Brain microvascular endothelial cell (primary cell): Measurements from ENCODE around the gene SNX24.

Experiments
- DNase-seq: peaks from one replicate; pipeline ENCODE4 v3.0.0-alpha.2; 2020
- H3K27ac ChIP-seq: fragments of 250-450 bp; sonication (Bioruptor Pico); 2 replicates; pipeline ENCODE4 v1.5.1; 2020; ENCODE audit warnings: mild to moderate bottlenecking, moderate library complexity
- H3K27me3 ChIP-seq: fragments of 250-450 bp; sonication (Bioruptor Pico); replicated peaks from 2 replicates; pipeline ENCODE4 v1.5.1; 2020; ENCODE audit warnings: mild to moderate bottlenecking
- H3K36me3 ChIP-seq: fragments of 250-450 bp; sonication (Bioruptor Pico); replicated peaks from 2 replicates; pipeline ENCODE4 v1.5.1; 2020; ENCODE audit warnings: mild to moderate bottlenecking
- H3K4me3 ChIP-seq: 2 replicates; pipeline ENCODE4 v1.5.1; 2011; ENCODE audit warnings: low read depth, mild to moderate bottlenecking, control low read depth, low read length, moderate library complexity
- in situ Hi-C: cut with HindIII; loops from 2 replicates; pipeline ENCODE4 v1.10.0; 2017; ENCODE audit warnings: low sequenced_read_pairs, low pct_ligation_motif_present
- TF ChIP-seq, protein P1 (sequence below): IDR thresholded peaks from 2 replicates; pipeline ENCODE4 v1.5.1; 2011; ENCODE audit warnings: low read depth, mild to moderate bottlenecking, moderate library complexity, low read length, control low read depth, inconsistent platforms; ENCODE audit errors: missing control alignments

Gene SNX24

DNA sequence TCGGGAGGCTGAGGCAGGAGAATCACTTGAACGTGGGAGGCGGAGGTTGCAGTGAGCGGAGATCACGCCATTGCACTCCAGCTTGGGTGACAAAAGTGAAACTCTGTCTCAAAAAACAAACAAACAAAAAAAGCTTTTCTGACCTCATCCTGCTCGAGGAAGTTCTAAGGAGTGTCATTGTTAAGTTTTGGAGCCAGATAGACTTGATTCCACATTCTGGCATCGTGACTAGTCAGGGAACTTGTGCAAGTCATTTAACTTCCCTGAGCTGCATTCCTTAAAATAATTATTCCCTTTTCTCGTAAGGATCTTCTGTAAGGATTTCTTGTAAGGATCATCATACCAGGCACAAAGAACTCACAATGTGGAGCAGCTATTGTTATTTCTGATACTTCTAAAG lies 26.2 kb downstream of the SNX24 start:
- H3K4me3 ChIP-seq, result no peak overlapping the region
- TF ChIP-seq, protein P1, sequence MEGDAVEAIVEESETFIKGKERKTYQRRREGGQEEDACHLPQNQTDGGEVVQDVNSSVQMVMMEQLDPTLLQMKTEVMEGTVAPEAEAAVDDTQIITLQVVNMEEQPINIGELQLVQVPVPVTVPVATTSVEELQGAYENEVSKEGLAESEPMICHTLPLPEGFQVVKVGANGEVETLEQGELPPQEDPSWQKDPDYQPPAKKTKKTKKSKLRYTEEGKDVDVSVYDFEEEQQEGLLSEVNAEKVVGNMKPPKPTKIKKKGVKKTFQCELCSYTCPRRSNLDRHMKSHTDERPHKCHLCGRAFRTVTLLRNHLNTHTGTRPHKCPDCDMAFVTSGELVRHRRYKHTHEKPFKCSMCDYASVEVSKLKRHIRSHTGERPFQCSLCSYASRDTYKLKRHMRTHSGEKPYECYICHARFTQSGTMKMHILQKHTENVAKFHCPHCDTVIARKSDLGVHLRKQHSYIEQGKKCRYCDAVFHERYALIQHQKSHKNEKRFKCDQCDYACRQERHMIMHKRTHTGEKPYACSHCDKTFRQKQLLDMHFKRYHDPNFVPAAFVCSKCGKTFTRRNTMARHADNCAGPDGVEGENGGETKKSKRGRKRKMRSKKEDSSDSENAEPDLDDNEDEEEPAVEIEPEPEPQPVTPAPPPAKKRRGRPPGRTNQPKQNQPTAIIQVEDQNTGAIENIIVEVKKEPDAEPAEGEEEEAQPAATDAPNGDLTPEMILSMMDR, result no peak
- H3K27me3 ChIP-seq, result no peaks in the 10 kb centered on the region
- no peak for DNase-seq
- no peak overlapping the region for H3K27ac ChIP-seq
- in situ Hi-C loops, result no loop called here
- no peaks in the 10 kb centered on the region for H3K36me3 ChIP-seq

DNA sequence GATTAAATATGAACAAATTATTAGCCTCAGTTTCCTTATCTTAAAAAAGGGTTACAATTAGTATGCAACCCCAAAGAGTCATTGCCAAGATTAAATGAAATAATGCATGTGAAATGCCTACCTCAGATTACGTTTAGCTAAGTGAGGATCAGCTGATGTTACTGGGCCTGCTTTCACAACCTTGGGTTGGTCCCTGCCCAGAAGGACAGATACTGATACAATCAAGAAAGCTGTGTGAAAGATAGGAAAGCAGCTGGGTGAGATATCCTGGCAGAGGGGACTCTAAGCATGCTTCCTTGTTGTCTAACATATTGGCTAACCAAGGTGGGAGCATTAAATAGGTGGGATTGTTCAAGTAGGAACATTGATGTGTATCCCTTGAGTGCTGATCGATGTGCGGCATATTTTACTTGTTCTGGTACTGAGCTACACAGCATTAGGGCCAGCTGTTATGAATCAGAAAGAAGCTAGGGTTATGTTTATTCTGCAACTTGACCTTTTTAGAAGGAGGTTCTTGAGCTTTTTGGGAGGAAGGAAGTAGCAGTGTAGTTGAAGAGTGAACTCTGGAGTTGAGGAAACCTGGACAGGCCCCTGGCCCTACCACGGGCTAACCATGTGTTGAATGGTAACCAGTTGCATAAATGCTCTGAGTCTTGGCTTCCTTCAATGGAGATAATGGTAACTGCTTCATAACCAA lies 28.9 kb downstream of the SNX24 start:
- TF ChIP-seq, protein P1, result no peak
- no peak for DNase-seq
- no peak overlapping the region for H3K4me3 ChIP-seq
- H3K36me3 ChIP-seq, result no peaks in the 10 kb centered on the region
- in situ Hi-C loops, result no loop called here
- no peak overlapping the region for H3K27ac ChIP-seq
- no peaks in the 10 kb centered on the region for H3K27me3 ChIP-seq

DNA sequence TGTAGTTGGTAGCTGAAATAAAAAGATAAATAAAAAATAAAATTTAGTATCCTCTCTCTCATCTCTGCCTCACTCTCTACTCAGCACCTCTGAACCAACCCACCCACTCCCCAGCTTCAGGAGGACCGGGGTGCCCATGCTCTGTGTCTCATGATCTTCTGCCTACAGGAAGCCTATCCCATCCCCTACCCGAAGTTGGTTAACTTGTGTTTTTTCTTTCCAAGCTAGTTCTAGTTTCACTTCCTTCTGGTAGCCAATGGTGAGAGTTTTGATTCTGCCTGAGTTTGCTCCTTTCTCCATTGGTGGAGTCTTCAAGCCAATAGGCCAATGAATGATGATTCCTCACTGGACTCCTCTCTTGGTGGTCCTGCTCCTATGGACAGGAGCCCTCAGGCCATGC lies 32.1 kb downstream of the SNX24 start:
- no peak overlapping the region for H3K4me3 ChIP-seq
- in situ Hi-C loops, result no loop called here
- TF ChIP-seq, protein P1, result no peak

DNA sequence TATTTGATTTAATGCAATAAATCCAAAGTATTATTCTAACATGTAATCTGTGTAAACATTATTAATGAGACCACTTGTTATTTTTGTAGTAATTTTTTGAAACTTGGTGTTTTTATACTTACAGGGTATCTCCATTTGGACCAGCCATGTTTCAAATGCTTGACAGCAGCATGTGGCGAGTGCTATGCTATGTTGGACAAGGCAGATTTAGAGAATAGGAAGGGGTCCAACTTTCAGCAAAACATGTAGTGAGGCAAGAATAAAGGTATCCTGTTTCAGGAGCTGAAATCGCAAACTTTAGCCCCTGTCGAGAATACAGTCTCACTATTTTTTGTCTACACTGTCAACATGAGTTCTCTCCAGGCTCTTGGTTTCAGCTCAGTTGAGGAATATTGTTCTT lies 33.7 kb downstream of the SNX24 start:
- H3K4me3 ChIP-seq, result no peak overlapping the region
- in situ Hi-C loops, result no loop called here
- H3K27ac ChIP-seq, result no peak overlapping the region
- H3K36me3 ChIP-seq, result no peaks in the 10 kb centered on the region
- no peaks in the 10 kb centered on the region for H3K27me3 ChIP-seq
- DNase-seq, result no peak
- TF ChIP-seq, protein P1, result no peak

More for the DNA sequence above, 32.1 kb downstream of the SNX24 start:
- Histone ChIP-seq H3K27ac (no peak overlapping the region), H3K36me3 (no peaks in the 10 kb centered on the region), H3K27me3 (no peaks in the 10 kb centered on the region)
- no peak for DNase-seq

DNA sequence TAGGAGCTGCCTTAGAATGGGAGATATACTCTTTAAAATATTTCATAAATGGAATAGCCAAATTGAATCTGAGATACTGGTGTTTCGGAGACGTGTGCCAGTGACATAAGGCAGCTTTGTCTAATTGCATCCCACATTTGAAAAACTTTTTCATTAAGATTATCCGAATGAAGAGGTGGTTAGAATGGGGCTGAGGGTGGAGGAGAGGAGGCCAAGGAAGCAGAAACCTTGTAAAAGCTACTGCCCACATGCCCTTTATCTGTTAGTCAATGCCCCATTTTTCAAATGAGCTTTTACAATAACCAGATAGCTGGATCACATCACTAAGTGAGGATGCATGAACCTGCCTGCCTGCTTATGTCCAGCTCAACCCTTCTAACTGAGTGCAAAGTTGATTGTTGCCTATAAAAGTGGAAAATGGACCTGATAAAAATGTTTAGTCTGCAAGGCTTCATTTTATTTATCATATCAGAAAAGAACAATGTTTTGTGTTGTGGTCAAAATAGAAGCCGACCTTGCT lies 34.8 kb downstream of the SNX24 start:
- TF ChIP-seq, protein P1, result no peak
- no peaks in the 10 kb centered on the region for H3K36me3 ChIP-seq
- H3K27me3 ChIP-seq, result no peaks in the 10 kb centered on the region
- H3K27ac ChIP-seq, result no peak overlapping the region
- in situ Hi-C loops, result no loop called here
- DNase-seq, result no peak
- no peak overlapping the region for H3K4me3 ChIP-seq

DNA sequence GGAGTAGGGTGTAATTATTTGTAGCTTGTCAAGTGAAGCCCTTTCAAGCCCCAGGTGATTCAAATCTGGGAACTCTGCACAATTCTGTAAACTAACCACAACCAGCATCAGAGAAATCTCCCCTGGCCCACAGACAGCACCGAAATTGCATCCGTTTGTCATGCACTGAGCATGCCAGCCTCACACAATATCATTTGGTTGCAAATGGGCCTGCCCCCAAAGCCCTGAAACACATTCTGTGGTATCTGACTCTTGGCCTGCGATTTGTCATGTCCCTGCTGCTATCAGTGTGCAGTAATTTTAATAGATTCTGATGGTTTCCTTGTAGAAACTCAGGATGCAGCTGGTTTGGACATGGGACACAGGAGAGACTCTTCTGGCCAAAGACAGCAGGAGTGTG lies 35.3 kb downstream of the SNX24 start:
- Histone ChIP-seq H3K27me3 (no peaks in the 10 kb centered on the region), H3K36me3 (no peaks in the 10 kb centered on the region), H3K4me3 (no peak overlapping the region), H3K27ac (no peak overlapping the region)
- TF ChIP-seq, protein P1, result no peak
- DNase-seq, result no peak
- in situ Hi-C loops, result no loop called here
